Neural progenitor cell (in vitro differentiated cells): ENCODE data around the gene HEXD. TPM values are rescaled to one million over a fixed set of nuclear protein-coding genes. Genes with fewer than 3 reads are reported as not detected.
"Not testable (repeated sequence)": the region's sequence is repeated elsewhere in the genome, so short reads cannot be mapped to it uniquely, and the experiment has no call there.

Experiments
- DNase-seq: peaks from one replicate; pipeline ENCODE4 v3.0.0-alpha.2; 2016; ENCODE audit warnings: low spot score
- H2AFZ ChIP-seq: fragments of 200-600 bp; sonication (generic); replicated peaks from 2 replicates; pipeline ENCODE4 v1.6.1; 2016; ENCODE audit warnings: antibody characterized with exemption
- H3F3A ChIP-seq: fragments of 200-600 bp; sonication (generic); 2 replicates; pipeline ENCODE4 v1.6.1; 2016; ENCODE audit warnings: antibody characterized with exemption, low read depth
- H3K27ac ChIP-seq: fragments of 200-600 bp; sonication (generic); 2 replicates; pipeline ENCODE4 v1.5.1; 2016; ENCODE audit warnings: mild to moderate bottlenecking
- H3K27me3 ChIP-seq: fragments of 200-600 bp; sonication (generic); 2 replicates; pipeline ENCODE4 v1.6.1; 2016; ENCODE audit warnings: mild to moderate bottlenecking, moderate library complexity
- H3K36me3 ChIP-seq: fragments of 200-600 bp; sonication (generic); 2 replicates; pipeline ENCODE4 v1.5.1; 2016
- H3K4me1 ChIP-seq: fragments of 200-600 bp; sonication (generic); 2 replicates; pipeline ENCODE4 v1.6.1; 2016; ENCODE audit warnings: mixed run types
- H3K4me2 ChIP-seq: fragments of 200-600 bp; sonication (generic); 2 replicates; pipeline ENCODE4 v1.6.1; 2016
- H3K4me3 ChIP-seq: fragments of 200-600 bp; sonication (generic); 2 replicates; pipeline ENCODE4 v1.5.1; 2016
- H3K79me2 ChIP-seq: fragments of 200-600 bp; sonication (generic); 2 replicates; pipeline ENCODE4 v1.6.1; 2016; ENCODE audit warnings: low read depth
- H3K9ac ChIP-seq: fragments of 200-600 bp; sonication (generic); 2 replicates; pipeline ENCODE4 v1.6.1; 2016
- H3K9me3 ChIP-seq: fragments of 200-600 bp; sonication (generic); 2 replicates; pipeline ENCODE4 v1.5.1; 2016; ENCODE audit warnings: low read depth
- H4K20me1 ChIP-seq: fragments of 200-600 bp; sonication (generic); 2 replicates; pipeline ENCODE4 v1.6.1; 2016; ENCODE audit warnings: low read depth
- H3K27ac Mint-ChIP-seq: 3 replicates; pipeline ENCODE4 v1.8.0; 2021; ENCODE audit warnings: mixed read lengths
- H3K27me3 Mint-ChIP-seq: 2 replicates; pipeline ENCODE4 v1.8.0; 2022; ENCODE audit warnings: low read depth, mild to moderate bottlenecking, inconsistent platforms, moderate library complexity, mixed read lengths; ENCODE audit not compliant: insufficient read depth
- H3K36me3 Mint-ChIP-seq: 3 replicates; pipeline ENCODE4 v1.8.0; 2021; ENCODE audit warnings: mixed read lengths
- H3K4me1 Mint-ChIP-seq: 3 replicates; pipeline ENCODE4 v1.8.0; 2021; ENCODE audit warnings: mixed read lengths
- H3K4me3 Mint-ChIP-seq: 3 replicates; pipeline ENCODE4 v1.8.0; 2021; ENCODE audit warnings: mild to moderate bottlenecking, moderate library complexity, mixed read lengths
- H3K9me3 Mint-ChIP-seq: 3 replicates; pipeline ENCODE4 v1.8.0; 2020; ENCODE audit warnings: mixed read lengths
- CTCF ChIP-seq: fragments of 200-600 bp; sonication (generic); IDR thresholded peaks from 2 replicates; pipeline ENCODE4 v1.5.1; 2017; ENCODE audit warnings: antibody characterized with exemption, mild to moderate bottlenecking
- EZH2 ChIP-seq: fragments of 200-600 bp; sonication (generic); IDR thresholded peaks from 2 replicates; pipeline ENCODE4 v1.6.1; 2017; ENCODE audit warnings: antibody characterized with exemption, mild to moderate bottlenecking, moderate library complexity
- EZH2phosphoT487 ChIP-seq: fragments of 200-600 bp; sonication (generic); IDR thresholded peaks from 2 replicates; pipeline ENCODE4 v1.6.1; 2017; ENCODE audit warnings: antibody characterized with exemption
- total RNA-seq: library from RNA; depleted of rRNA; stranded (reverse); fragments of >200 nt; gene quantifications from 2 replicates; pipeline ENCODE4 v1.2.3, GENCODE V29; 2015; ENCODE audit warnings: low replicate concordance

HEXD gene
- total RNA-seq, 1 donor from 2014 or later: 22.3 TPM

- H3K36me3 Mint-ChIP-seq: peaks cover 21% of the 10 kb centered on the region
- peak overlapping the region; percentile 98 for H3K4me3 Mint-ChIP-seq
- Histone ChIP-seq H3K27ac (no peak overlapping the region), H4K20me1 (peaks cover 29% of the 10 kb centered on the region), H3F3A (peaks cover 12% of the 10 kb centered on the region), H3K9ac (peak overlapping the region; percentile 66), H3K79me2 (peaks cover 17% of the 10 kb centered on the region), H3K9me3 (no peaks in the 10 kb centered on the region), H3K4me2 (peak overlapping the region; percentile 92), H3K4me1 (peaks cover 10% of the 10 kb centered on the region), H3K27me3 (no peaks in the 10 kb centered on the region), H2AFZ (peak overlapping the region; percentile 48), H3K4me3 (peak overlapping the region; percentile 94), H3K36me3 (no peaks in the 10 kb centered on the region)
- peak overlapping the region; percentile 81 for H3K27ac Mint-ChIP-seq
- DNase-seq: peak; percentile 58
- TF ChIP-seq EZH2phosphoT487: no peak
- no peak for TF ChIP-seq EZH2
- no peak for TF ChIP-seq CTCF
- H3K4me1 Mint-ChIP-seq: peaks cover 20% of the 10 kb centered on the region
- H3K27me3 Mint-ChIP-seq: peaks cover 11% of the 10 kb centered on the region
- H3K9me3 Mint-ChIP-seq: peaks cover 3% of the 10 kb centered on the region
Measured at GRCh38 chr17:82458885-82459424, 40.8 kb downstream of the HEXD start.

GRCh38 chr17:82459936-82460335 is 41.8 kb downstream of the HEXD start:
- peak overlapping the region; percentile 98 for H3K4me3 Mint-ChIP-seq
- DNase-seq, H3K27ac Mint-ChIP-seq: not testable (repeated sequence)

GRCh38 chr17:82461827-82462524 is 43.8 kb downstream of the HEXD start:
- Histone ChIP-seq H3K36me3 (no peaks in the 10 kb centered on the region), H3K4me1 (peaks cover 10% of the 10 kb centered on the region), H3K79me2 (peaks cover 17% of the 10 kb centered on the region), H4K20me1 (peaks cover 32% of the 10 kb centered on the region), H3K4me2 (no peak overlapping the region), H3K4me3 (no peak overlapping the region), H3K9ac (no peak overlapping the region), H3F3A (peaks cover 12% of the 10 kb centered on the region), H3K27ac (no peak overlapping the region), H3K27me3 (no peaks in the 10 kb centered on the region), H2AFZ (no peak overlapping the region), H3K9me3 (no peaks in the 10 kb centered on the region)
- H3K4me3 Mint-ChIP-seq: no peak overlapping the region
- peaks cover 37% of the 10 kb centered on the region for H3K36me3 Mint-ChIP-seq
- H3K27ac Mint-ChIP-seq: no peak overlapping the region
- H3K27me3 Mint-ChIP-seq: peaks cover 11% of the 10 kb centered on the region
- peaks cover 19% of the 10 kb centered on the region for H3K4me1 Mint-ChIP-seq
- H3K9me3 Mint-ChIP-seq: no peaks in the 10 kb centered on the region
- DNase-seq: no peak
- TF ChIP-seq EZH2phosphoT487: no peak
- no peak for TF ChIP-seq EZH2
- no peak for TF ChIP-seq CTCF

More at GRCh38 chr17:82459936-82460335, 41.8 kb downstream of the HEXD start:
- Histone ChIP-seq H3K4me2 (peak overlapping the region; percentile 92), H4K20me1 (peaks cover 29% of the 10 kb centered on the region), H3K79me2 (peaks cover 17% of the 10 kb centered on the region), H3F3A (peaks cover 12% of the 10 kb centered on the region), H3K4me3 (peak overlapping the region; percentile 94), H3K4me1 (peaks cover 10% of the 10 kb centered on the region)
- Mint-ChIP-seq H3K4me1 (peaks cover 20% of the 10 kb centered on the region), H3K36me3 (peaks cover 29% of the 10 kb centered on the region), H3K27me3 (peaks cover 11% of the 10 kb centered on the region)
- H3K36me3 ChIP-seq, H3K9me3 ChIP-seq, H3K27ac ChIP-seq, H3K9ac ChIP-seq, H2AFZ ChIP-seq, H3K9me3 Mint-ChIP-seq, H3K27me3 ChIP-seq: not testable (repeated sequence)

- no peak overlapping the region for H3K27ac ChIP-seq
- no peak overlapping the region for H3K27ac Mint-ChIP-seq
Measured at GRCh38 chr17:82463391-82463790, 45.2 kb downstream of the HEXD start.

More at GRCh38 chr17:82463391-82463790, 45.2 kb downstream of the HEXD start:
- Histone ChIP-seq H3K4me1 (peaks cover 4% of the 10 kb centered on the region), H4K20me1 (peaks cover 30% of the 10 kb centered on the region), H3K36me3 (peaks cover 2% of the 10 kb centered on the region), H3K27me3 (no peaks in the 10 kb centered on the region), H3K9ac (no peak overlapping the region), H3K4me2 (no peak overlapping the region), H2AFZ (no peak overlapping the region), H3K9me3 (no peaks in the 10 kb centered on the region), H3K4me3 (no peak overlapping the region), H3K79me2 (peaks cover 17% of the 10 kb centered on the region), H3F3A (no peaks in the 10 kb centered on the region)
- TF ChIP-seq EZH2 (no peak), EZH2phosphoT487 (no peak), CTCF (no peak)
- Mint-ChIP-seq H3K9me3 (no peaks in the 10 kb centered on the region), H3K4me1 (peaks cover 9% of the 10 kb centered on the region), H3K27me3 (peaks cover 7% of the 10 kb centered on the region), H3K36me3 (peaks cover 39% of the 10 kb centered on the region), H3K4me3 (no peak overlapping the region)
- DNase-seq: no peak
